NOMO-1 treated with DMSO at 0.1 percent for 48 hours (cell line): ENCODE data around the gene TIMM17A.
"Not testable (repeated sequence)": the region's sequence is repeated elsewhere in the genome, so short reads cannot be mapped to it uniquely, and the experiment has no call there.

Experiments used
- DNase-seq: peaks from one replicate; lab custom pipeline; 2025; ENCODE audit not compliant: unreplicated experiment; lab: John Stamatoyannopoulos, UW

TIMM17A gene

DNA sequence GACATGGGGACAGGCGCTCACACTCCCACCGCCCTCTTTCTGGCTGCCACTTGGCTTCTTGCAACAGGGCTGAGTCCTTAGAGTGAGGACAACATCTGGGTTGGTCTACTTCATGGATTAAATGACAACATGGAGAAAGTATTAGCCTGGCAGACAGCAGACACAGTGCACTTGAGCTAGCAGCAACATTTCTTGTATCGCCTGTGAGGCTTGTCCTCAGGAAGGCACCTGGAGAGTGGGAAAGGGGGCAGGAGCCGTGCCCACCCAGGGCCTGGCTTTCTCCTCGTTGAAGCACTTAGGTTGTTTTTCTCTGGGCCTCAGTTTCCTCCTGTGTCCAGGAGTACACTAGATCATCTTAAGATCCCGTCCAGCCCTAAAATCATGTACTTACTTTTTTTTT is 58.8 kb downstream of the TIMM17A start:
- no peak for DNase-seq

DNA sequence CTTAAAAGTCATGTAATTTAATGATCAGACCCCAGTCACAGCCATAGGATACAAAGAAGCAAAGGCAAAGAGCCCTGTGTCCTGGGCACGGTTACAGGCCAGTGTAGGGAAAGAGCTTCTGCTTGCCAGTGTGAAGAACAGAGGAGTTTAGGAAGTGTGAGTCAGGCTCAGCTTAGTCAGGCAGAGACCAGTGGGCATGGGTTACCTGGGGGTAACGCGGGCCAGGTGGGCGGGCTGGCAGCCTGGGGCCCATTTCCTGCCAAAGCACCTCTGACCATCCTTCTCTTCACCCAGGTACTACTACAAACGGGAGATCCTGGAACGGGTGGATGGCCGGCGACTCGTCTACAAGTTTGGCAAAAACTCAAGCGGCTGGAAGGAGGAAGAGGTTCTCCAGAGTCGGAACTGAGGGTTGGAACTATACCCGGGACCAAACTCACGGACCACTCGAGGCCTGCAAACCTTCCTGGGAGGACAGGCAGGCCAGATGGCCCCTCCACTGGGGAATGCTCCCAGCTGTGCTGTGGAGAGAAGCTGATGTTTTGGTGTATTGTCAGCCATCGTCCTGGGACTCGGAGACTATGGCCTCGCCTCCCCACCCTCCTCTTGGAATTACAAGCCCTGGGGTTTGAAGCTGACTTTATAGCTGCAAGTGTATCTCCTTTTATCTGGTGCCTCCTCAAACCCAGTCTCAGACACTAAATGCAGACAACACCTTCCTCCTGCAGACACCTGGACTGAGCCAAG is 59.8 kb downstream of the TIMM17A start:
- no peak for DNase-seq

DNA sequence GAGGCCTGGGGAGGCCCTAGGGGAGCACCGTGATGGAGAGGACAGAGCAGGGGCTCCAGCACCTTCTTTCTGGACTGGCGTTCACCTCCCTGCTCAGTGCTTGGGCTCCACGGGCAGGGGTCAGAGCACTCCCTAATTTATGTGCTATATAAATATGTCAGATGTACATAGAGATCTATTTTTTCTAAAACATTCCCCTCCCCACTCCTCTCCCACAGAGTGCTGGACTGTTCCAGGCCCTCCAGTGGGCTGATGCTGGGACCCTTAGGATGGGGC is 60.3 kb downstream of the TIMM17A start:
- no peak for DNase-seq

- DNase-seq = no peak
Observed at GRCh38 chr1:202016022-202016810, 60.9 kb downstream of the TIMM17A start.

- no peak for DNase-seq
Observed at GRCh38 chr1:202016811-202017748, 61.8 kb downstream of the TIMM17A start.

DNA sequence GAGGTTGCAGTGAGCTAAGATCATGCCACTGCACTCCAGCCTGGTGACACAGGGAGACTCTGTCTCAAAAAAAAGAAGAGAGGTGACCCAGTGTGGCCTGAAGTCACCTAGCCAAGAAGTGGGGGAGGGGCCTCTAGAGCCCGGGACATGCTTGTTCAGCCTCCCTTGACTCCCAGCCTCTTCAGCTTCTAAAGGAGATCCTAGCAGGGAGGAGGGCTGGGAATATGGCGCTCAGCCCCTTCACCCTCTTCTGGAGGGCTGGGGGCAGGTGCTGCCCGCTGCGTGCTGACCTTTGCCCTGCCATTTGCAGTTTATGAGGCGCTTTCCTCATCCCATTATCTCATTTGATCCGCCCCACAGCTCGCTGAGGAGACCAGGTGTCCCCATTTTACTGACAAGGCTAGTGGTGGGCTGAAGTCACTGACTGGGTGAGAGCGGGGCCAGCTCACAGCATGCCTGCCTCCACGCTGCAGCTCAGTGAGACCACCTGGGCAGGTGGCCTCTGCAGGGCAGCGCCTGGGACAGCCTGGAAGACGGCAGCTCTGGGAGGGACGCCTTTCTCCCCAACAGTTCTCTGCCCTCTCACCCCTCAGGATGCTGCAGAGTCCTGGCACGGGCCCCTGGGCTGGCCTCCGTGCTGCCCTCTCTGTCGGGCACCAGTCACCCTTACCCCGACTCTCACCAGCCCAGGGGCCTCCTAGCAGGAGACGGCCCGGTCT is 62.6 kb downstream of the TIMM17A start:
- DNase-seq = no peak

- DNase-seq = no peak
Observed at GRCh38 chr1:202018468-202019234, 63.3 kb downstream of the TIMM17A start.

- not testable (repeated sequence) for DNase-seq
Observed at GRCh38 chr1:202019235-202019558, 63.9 kb downstream of the TIMM17A start.
